ENCODE results near the gene TRAM1L1. TPM values are rescaled to one million over a fixed set of nuclear protein-coding genes. Genes with fewer than 3 reads are reported as not detected.

Gene TRAM1L1
- total RNA-seq, result 7.2 TPM
- 2.6 TPM for polyA plus RNA-seq

GRCh38 chr4:117084866-117085701 lies at the start of gene TRAM1L1:
TSS of gene TRAM1L1 (minus strand) at chr4:117085576. CDS start at chr4:117085393, 183 bp downstream.
- Histone ChIP-seq H3K36me3 (ENCODE audit: insufficient read depth) (no peaks in the 10 kb centered on the region), H3K27ac (ENCODE audit: low read depth) (no peak within 1 kb of the TSS), H3K4me3 (ENCODE audit: low read depth, low read length) (peak within 1 kb of the TSS; percentile 39), H3K4me1 (ENCODE audit: insufficient read depth) (no peaks in the 10 kb centered on the region)
- WGBS, result 5% methylated on average over 45 of the region's 45 CpGs
- peak; percentile 55 for DNase-seq (ENCODE audit: extremely low spot score)

GRCh38 chr4:117134386-117134785 lies 49.0 kb upstream of the TRAM1L1 start:
- no peak overlapping the region for H3K27ac ChIP-seq (ENCODE audit: low read depth)
- H3K36me3 ChIP-seq (ENCODE audit: insufficient read depth), result no peaks in the 10 kb centered on the region
- H3K4me3 ChIP-seq (ENCODE audit: low read depth, low read length), result no peak overlapping the region
- 4% methylated on average over 4 of the region's 4 CpGs for WGBS
- DNase-seq (ENCODE audit: extremely low spot score), result peak; percentile 21
- no peaks in the 10 kb centered on the region for H3K4me1 ChIP-seq (ENCODE audit: insufficient read depth)

GRCh38 chr4:117096886-117097285 lies 11.5 kb upstream of the TRAM1L1 start:
- Histone ChIP-seq H3K27ac (ENCODE audit: low read depth) (no peak overlapping the region), H3K36me3 (ENCODE audit: insufficient read depth) (no peaks in the 10 kb centered on the region), H3K4me3 (ENCODE audit: low read depth, low read length) (no peak overlapping the region), H3K4me1 (ENCODE audit: insufficient read depth) (no peaks in the 10 kb centered on the region)
- no peak for DNase-seq (ENCODE audit: extremely low spot score)

- H3K4me1 ChIP-seq (ENCODE audit: insufficient read depth), result no peaks in the 10 kb centered on the region
Observed at GRCh38 chr4:117096462-117096861, 11.1 kb upstream of the TRAM1L1 start.

GRCh38 chr4:117093571-117093970 lies 8.2 kb upstream of the TRAM1L1 start:
- H3K4me3 ChIP-seq (ENCODE audit: low read depth, low read length), result no peak overlapping the region
- H3K36me3 ChIP-seq (ENCODE audit: insufficient read depth), result no peaks in the 10 kb centered on the region
- H3K27ac ChIP-seq (ENCODE audit: low read depth), result no peak overlapping the region
- H3K4me1 ChIP-seq (ENCODE audit: insufficient read depth), result no peaks in the 10 kb centered on the region
- DNase-seq (ENCODE audit: extremely low spot score), result no peak

More at GRCh38 chr4:117096462-117096861, 11.1 kb upstream of the TRAM1L1 start:
- 87% methylated on average over 5 of the region's 5 CpGs for WGBS
- H3K36me3 ChIP-seq (ENCODE audit: insufficient read depth), result no peaks in the 10 kb centered on the region
- no peak overlapping the region for H3K4me3 ChIP-seq (ENCODE audit: low read depth, low read length)
- no peak overlapping the region for H3K27ac ChIP-seq (ENCODE audit: low read depth)
- DNase-seq (ENCODE audit: extremely low spot score), result no peak

DNA sequence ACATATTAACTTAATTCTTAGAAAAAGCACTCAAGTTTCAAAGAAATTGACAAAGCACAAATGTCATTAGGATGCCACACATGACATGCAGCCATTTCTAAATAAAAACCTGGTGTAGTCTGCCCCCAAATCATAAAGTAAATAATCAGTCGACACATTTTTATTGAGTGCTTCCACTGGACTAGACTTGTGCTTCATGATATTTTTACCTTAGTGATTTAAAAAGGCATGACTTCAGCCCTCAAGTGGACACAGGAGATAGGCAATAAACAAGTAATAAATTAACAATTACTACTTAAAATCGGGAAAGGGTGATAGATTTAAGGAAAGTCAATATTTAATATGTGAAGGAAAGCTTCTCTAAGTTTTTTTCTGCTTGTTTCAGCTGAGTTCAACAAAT lies 7.6 kb downstream of the TRAM1L1 start:
- DNase-seq (ENCODE audit: extremely low spot score), result no peak
- Histone ChIP-seq H3K4me1 (ENCODE audit: insufficient read depth) (no peaks in the 10 kb centered on the region), H3K36me3 (ENCODE audit: insufficient read depth) (no peaks in the 10 kb centered on the region), H3K27ac (ENCODE audit: low read depth) (no peak overlapping the region), H3K4me3 (ENCODE audit: low read depth, low read length) (no peak overlapping the region)
- 64% methylated on average over 2 of the region's 2 CpGs for WGBS

DNA sequence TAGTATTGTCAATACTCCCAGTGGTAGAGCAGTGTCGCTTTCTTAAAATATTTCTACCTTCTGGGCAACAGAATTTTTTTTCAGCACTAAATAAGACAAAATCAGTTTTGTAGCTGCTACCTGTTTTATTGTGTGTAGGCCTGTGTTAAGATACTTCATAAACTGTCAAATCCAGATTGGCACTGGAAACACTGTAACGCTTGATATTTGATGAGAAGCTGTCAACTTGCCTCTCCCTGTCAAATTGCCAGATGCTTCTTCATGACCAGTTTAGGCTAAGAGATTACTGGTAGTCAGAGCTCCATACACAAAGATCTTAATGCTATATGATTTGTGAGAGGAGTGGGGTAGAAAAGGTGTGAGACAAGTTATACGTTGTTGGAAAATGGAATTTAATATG lies 17.3 kb downstream of the TRAM1L1 start:
- 90% methylated on average over 3 of the region's 3 CpGs for WGBS
- Histone ChIP-seq H3K4me1 (ENCODE audit: insufficient read depth) (no peaks in the 10 kb centered on the region), H3K36me3 (ENCODE audit: insufficient read depth) (no peaks in the 10 kb centered on the region), H3K27ac (ENCODE audit: low read depth) (no peak overlapping the region), H3K4me3 (ENCODE audit: low read depth, low read length) (no peak overlapping the region)
- no peak for DNase-seq (ENCODE audit: extremely low spot score)

DNA sequence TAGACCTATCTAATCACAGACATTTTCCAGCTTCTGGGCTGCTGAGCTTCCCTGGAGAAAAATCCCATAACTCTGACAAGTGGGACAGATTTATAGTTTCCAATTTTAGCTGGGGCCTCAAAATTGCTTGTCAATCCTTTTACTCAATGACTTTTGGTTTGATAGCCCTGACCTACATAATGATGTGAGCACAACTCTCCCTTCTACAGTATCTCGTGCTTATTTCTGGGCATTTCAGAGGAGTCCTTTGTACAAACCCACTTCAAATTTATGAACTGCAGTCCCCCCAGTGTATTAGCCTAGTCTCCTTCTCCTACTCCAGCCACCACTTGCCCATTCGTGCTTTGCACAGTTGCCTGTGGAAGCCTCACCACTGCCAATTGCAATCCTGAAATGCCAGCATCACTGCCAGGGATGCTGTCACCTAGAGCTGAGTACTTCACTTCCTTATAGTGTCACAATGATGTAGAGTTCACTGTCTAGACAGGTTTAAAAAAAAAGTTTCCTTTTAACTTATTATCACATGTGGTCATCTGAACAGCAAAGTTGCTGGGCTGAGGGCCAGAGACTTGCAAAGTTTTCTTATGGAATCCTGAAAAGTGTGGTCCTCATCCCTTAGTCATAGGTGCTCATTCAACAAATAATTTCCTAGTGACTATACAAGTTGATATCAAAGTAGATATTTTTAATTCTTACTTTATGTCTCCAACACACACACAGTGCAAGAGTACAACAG lies 21.2 kb downstream of the TRAM1L1 start:
- H3K4me3 ChIP-seq (ENCODE audit: low read depth, low read length), result no peak overlapping the region
- 62% methylated on average over 2 of the region's 2 CpGs for WGBS
- no peak overlapping the region for H3K27ac ChIP-seq (ENCODE audit: low read depth)
- DNase-seq (ENCODE audit: extremely low spot score), result no peak
- no peaks in the 10 kb centered on the region for H3K4me1 ChIP-seq (ENCODE audit: insufficient read depth)
- H3K36me3 ChIP-seq (ENCODE audit: insufficient read depth), result no peaks in the 10 kb centered on the region

DNA sequence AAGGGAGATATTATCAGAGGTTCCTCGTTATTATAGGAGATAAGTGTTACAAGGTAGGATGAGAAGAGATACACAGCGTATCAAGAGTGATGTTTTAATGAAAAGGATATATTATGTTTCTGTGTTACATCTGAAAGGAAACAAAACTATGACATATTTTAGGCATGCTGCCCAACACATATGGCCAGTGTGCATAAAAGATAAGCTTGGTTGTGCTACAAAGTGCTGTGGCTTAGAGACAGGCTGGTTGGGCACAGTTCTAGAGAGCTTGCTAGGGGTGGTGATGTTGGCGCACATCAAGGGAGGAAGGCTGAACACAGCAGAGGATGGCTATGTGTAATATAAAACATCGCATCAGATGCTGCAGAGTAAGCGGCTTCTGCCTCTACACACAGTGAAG lies 42.4 kb downstream of the TRAM1L1 start:
- no peak overlapping the region for H3K27ac ChIP-seq (ENCODE audit: low read depth)
- H3K4me3 ChIP-seq (ENCODE audit: low read depth, low read length), result no peak overlapping the region
- no peak for DNase-seq (ENCODE audit: extremely low spot score)
- H3K4me1 ChIP-seq (ENCODE audit: insufficient read depth), result no peaks in the 10 kb centered on the region
- WGBS, result 61% methylated on average over 5 of the region's 5 CpGs
- H3K36me3 ChIP-seq (ENCODE audit: insufficient read depth), result no peaks in the 10 kb centered on the region

All from urinary bladder (tissue), 4 donors.